Panc1 (cell line): ENCODE measurements around the gene EPX.

Experiments
- CTCF ChIP-seq: fragments of 450-650 bp; IDR thresholded peaks from 2 replicates; pipeline ENCODE4 v1.5.1; 2017; ENCODE audit warnings: mild to moderate bottlenecking
- POLR2AphosphoS5 ChIP-seq: IDR thresholded peaks from 2 replicates; pipeline ENCODE4 v1.6.1; 2012; ENCODE audit warnings: mild to moderate bottlenecking, low read depth, low read length, moderate library complexity

GRCh38 chr17:58215685-58216084 lies 23.2 kb downstream of the EPX start:
- TF ChIP-seq CTCF = no peak
- TF ChIP-seq POLR2AphosphoS5 = no peak
